AG10803 (cell line): ENCODE results near the gene IER5L.
A peak's percentile ranks its signal among the peaks of the same experiment; 100 is the strongest.

Source experiments
- DNase-seq: peaks from one replicate; pipeline ENCODE4 v3.0.0; 2010; ENCODE audit warnings: low read depth
- H3K4me3 ChIP-seq: 2 replicates; pipeline ENCODE4 v1.5.1; 2011; ENCODE audit warnings: mild to moderate bottlenecking, low read length, control low read depth
- CTCF ChIP-seq: conservative IDR thresholded peaks from 2 replicates; pipeline ENCODE4 v1.5.1; 2011; ENCODE audit warnings: mild to moderate bottlenecking, low read length, control low read depth, inconsistent platforms

The IER5L gene

DNA sequence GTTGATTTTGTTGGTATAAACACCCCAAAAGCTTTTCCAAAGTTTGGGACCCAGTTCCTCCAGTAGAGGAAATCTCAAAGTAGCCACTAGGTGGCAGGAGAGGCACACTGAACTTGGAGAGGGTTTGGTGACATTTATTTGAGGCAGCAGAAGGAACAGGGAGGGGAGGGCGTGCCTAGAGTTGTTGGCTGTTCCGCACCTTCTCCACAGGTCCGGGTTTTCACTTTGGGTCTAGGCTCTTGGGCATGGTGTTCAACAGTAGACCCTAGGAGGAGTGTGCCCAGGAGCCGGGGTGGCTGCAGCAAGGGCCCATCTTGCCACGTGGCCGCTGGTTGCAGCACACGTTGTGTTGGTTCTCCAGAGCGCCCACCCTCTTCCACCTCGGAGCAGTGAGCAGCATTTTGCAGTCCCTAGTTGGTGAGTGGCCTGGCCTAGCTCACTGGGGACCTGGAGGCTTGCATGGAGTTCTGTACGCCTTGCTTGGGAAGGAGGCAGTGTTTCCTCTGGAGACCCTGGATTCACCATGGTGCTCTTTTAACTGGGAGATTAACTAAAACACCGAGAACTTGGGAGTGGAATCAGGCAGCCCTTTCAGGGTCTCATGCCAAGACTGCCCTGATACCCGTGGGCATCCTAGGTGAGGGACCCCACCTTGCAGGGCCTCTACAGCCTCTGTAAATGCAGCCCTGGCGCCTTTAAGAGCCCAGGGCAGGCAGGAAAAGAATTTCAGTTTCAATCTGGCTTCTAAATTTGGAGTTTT lies 38.6 kb downstream of the IER5L start:
- H3K4me3 ChIP-seq, result peak overlapping the region; percentile 63
- peak; percentile 88 for TF ChIP-seq CTCF
- peak; percentile 86 for DNase-seq

DNA sequence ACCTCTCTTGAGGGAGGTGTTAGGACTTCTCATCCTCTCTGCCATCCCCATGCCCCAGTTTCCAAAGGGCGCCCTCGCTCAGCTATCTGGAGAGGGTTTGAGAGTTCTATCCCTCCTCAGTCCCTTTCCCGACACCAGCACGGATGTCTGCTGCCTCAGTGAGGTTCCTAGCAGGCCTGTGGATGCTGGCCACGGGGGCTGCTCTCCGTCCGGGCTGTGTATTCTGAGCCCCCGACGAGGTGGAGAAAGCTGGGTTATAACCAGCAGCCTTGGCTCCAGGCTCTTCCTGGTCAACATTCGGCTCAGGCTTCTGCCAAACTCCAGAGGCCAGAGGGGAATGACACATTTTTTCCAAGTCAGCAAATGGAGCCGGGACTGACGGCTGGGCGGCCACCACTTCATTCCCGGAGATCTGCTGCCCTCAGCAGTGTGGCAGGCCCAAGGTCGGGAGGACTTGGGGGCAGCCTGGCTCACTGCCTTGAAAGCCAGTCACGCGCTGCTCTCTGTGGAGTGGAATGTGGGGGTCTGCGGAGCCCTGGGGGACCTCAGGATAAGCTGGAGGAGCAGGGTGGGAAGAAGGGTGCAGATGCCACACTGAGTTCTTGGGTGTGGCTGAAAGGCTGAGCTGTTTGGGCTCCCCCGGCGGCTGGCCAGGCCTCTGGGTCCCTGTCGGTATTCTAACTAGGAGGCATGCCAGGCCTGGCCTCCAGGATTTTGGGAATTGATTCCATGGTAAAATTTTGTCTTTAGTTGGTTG lies 39.4 kb downstream of the IER5L start:
- peak; percentile 74 for DNase-seq
- no peak for TF ChIP-seq CTCF
- H3K4me3 ChIP-seq, result no peak overlapping the region

- peak; percentile 36 for DNase-seq
- TF ChIP-seq CTCF, result no peak
- no peak overlapping the region for H3K4me3 ChIP-seq
Measured at GRCh38 chr9:129138144-129138462, 40.0 kb downstream of the IER5L start.

- TF ChIP-seq CTCF, result no peak
- H3K4me3 ChIP-seq, result no peak overlapping the region
- DNase-seq, result no peak
Measured at GRCh38 chr9:129137292-129138143, 40.5 kb downstream of the IER5L start.

GRCh38 chr9:129136446-129137035 lies 41.5 kb downstream of the IER5L start:
- DNase-seq, result no peak
- no peak overlapping the region for H3K4me3 ChIP-seq
- no peak for TF ChIP-seq CTCF

GRCh38 chr9:129135476-129135875 lies 42.6 kb downstream of the IER5L start:
- no peak for DNase-seq
- TF ChIP-seq CTCF, result no peak

More at GRCh38 chr9:129135476-129135875, 42.6 kb downstream of the IER5L start:
- H3K4me3 ChIP-seq, result no peak overlapping the region
